NK-92 treated with Interleukin-12 subunit alpha and Interleukin-12 subunit beta, amount 100 ng/mL, for 24 hours (cell line): ENCODE data around the gene GABBR2.

Experiments used
- DNase-seq: peaks from one replicate; lab custom pipeline; 2025; lab: John Stamatoyannopoulos, UW

The GABBR2 gene

GRCh38 chr9:98721643-98722042 is 12.9 kb upstream of the GABBR2 start:
- DNase-seq = no peak

DNA sequence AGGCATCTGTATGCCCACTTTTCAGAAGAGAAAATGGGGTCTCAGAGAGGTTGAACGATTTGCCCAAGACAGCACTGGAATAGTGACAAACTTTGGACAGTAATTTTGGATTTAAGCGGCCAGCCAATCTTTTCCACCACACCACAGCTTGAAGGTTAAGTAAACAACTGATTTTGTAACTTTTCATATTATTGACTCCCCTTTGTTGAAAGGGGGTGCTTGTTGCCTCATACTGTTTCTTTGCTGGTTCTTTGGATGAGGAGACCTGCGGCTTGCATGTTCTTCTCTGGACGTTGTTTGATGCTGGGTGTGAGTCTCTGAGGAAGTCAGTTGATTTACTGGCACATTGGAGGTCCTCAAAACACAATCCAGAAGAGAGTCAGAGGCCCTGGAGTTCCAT is 11.7 kb upstream of the GABBR2 start:
- no peak for DNase-seq

DNA sequence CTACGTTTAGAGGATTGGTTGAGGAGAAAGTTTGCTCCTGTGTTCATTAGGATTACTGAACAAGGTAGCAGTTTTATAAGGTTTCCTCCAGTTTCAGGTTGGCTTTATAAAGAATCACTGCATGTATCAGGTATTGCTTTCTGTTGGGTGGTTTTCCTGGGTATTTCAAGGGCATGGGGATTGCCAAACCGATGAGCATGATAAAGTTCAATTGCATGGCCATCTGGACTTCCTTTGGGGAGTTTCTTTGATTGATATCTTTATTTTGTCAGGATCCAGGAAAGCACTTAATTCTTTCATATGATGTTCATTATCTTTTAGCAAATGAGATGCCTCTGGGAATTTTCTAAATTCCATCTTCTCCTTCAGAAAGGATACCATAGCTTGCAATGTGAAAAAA is 10.3 kb upstream of the GABBR2 start:
- DNase-seq = no peak

DNA sequence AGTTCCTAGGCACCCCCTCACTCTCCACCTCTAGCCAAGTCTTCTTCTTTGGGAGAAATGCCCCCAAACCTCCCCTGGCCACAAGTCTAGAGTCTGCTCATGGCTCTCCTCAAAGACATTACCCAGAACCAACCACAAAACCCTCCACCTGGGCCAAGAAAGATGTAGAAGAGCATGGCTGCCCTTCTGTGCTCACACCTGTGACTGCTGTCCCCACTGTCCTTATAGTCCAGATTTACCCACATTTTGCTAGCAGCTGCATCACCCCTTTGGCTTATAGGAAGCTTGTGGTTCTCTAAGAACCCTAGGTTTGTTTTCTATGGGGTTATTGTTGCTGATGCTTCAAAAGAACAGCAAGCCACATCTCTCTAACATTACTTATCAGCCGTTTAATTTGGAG is 6.1 kb upstream of the GABBR2 start:
- DNase-seq = no peak

DNA sequence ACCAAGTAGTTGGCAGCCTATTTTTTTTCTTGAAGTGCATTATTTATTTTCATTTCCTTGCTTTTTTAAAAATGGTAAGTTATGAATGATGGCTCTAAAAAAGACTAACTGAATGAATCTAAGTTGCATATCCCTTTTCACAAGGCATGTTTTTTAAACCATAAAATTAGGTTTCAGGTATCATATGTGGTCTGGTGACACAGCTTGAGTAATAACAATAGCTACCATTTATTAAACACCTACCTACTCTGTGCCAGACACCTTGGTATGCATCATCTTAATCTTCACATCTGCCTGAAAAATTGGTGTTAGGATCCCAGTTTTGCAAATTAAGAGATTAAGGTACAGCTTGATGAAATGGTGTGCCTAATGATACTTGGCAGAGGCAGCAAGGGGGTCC is 4.3 kb upstream of the GABBR2 start:
- no peak for DNase-seq

DNA sequence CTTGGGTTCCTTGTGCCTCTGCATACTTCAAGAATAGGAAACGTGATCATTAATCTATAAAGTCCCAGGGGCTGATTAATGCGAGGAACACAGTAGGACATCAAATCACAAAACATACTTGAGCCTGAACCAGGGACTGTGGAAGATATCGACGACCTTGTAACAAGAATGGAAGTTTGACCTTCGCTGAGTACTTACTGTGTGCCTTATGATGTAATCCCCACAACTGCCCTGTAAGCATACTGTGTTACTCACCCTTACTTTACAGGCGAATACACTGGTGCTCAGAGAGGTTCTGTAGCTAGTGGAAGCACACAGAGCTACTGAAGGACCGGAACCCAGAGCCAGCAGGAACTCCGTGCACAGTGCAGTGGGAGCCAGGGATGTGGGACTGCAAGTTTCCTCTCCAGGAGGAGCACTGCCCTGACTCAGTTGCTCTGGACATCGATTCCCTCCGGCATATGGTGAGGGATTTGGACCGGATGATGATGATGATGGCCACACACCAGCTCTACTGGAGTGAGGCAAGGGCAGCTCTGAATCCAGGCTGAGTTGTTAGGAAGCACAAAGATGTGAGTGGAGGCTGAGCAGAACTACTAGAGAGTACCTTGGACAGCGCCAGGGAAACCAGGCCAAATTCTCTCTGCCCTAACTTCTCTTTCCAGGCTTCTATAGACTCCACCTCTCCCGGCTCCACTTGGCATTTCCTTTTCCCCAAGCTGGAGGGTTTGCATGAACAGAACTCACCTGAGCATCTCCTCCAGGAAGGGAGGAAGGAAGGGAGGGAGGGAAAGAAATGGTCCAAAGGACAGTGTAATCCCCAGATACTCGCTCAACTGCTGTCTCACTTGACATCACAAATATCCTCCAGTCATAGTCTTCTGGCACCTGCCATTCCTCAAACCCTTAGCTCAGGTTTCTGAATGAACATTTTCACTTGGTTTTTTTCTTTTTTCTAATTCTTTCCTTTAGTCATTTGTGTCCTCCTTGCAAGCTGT is 1.5 kb upstream of the GABBR2 start:
- DNase-seq = no peak

DNA sequence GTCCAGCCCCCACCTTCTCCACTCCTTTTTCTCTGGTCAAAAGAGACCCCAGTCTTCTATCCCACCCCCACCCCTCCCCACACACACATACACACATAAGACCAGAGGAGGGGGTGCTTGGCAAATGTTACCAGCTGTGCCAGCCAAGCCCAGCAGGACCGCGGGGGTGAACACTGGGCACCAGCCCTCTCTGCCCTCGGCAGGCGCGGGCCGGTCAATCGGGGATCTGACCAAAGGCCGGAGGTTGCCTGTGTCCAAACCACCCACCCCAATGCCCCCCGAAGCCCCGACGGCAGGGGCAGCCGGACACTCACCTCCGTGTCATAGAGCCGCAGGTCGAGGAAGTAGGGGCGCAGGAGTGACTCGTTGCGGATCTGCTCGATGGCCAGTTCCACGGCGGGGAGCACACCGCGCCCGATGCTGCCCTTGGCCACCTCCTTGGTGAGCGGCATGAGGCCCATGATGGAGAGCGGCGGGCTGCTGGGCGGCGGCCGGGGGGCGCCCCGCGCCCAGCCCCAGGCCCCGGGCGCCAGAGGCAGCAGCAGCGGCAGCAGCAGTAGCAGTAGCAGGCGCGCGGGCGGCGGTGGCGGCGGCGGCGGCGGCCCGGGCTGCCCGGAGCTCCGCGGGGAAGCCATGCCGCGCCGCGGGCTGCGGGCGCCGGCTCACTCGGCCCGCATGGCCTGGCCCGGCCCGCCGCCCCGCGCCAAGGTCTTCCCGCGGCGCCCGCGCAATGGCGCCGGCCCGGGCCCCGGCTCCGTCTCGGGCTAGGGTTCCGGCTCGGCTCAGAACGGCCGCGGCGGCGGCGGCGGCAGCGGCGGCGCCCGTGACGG is 417 bp downstream of the GABBR2 start:
- no peak for DNase-seq

DNA sequence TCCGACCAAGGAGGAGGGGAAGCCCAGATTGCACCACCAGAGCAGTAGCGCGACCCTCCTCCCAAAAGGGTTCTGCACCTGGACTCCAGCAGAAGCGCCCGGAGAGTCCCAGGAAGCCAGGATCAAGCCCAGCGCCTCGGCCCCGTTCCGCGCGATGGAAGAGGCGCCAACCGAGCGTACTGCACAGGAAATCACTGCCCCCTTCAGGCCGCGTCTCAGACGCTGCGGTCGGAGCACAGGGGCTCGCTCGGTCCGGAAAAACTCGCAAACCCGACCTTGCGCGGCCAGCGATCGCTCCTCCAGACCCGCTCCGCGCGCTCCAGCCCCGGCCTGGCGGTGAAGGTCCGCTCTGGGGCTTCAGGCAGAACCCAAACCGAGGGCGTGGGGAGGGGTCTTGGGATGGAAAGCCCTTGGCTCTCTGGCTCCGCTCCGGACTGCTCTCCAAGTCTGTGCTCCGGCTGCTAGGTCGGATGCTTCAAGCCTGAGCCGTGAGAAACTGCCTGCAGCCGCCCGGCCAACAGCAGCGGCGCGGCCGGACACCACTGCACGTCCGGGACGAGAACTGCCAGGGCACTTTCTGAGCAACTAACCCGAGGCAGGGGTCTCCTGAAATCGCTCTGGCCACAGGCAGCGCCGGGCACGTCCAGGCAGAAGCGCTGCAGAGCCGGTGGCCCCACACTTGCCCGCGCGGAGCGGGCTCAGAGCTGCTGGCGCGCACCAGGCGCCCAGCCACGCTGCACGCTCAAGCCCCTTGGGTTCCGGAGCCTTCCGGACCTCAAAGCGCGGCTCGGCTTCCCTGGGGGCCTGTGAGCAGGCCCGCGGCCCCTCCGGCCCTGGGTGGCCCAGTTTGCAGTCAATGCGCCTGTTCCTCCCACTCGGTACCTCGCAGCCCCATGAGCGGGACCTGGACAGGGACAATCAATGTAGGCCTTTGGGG is 1.3 kb downstream of the GABBR2 start:
- no peak for DNase-seq

DNA sequence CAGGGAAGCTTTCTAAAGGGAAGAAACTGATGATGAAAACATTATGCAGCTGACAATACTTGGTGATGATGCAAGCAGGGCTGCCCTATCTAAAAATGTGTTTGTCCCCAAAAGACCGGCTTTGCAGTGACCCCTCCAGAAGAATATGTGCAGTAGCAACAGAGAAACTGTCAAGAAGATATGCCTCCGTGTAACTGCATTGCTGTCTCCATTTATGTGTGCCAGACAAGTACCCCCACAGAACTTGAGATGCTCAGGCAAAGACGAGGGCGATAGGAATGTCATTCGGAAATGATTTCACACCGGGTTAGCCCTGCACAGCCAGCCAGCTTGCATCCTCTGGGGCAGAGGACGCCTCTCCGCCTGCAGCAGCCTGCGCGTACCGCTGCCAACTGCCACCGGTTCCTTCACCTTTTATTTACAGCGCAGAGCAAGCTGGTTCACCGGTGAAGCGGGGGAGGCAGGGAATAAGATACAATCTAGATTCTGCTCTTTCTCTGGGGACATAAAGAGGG is 2.0 kb downstream of the GABBR2 start:
- DNase-seq = no peak

- no peak for DNase-seq
Observed at GRCh38 chr9:98702835-98703380, 5.8 kb downstream of the GABBR2 start.

DNA sequence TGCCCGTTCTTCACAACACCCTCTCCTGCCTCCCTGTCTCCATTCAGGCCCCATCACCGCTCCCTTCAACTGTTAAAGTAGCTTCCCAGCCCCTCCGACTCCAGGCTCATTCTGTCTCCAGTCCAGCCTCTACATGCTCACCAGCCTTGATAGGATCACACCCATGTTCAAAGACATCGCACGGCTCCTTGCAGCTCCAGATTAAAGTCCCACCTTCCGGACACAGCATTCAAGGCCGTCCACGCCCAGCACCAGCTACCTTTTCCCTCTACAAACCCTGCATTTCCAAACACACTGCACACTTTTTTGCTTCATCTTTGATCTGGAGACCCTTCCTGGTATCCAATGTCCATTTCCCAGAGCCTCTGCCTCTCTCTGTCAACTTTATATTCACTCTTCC is 6.4 kb downstream of the GABBR2 start:
- DNase-seq = no peak

DNA sequence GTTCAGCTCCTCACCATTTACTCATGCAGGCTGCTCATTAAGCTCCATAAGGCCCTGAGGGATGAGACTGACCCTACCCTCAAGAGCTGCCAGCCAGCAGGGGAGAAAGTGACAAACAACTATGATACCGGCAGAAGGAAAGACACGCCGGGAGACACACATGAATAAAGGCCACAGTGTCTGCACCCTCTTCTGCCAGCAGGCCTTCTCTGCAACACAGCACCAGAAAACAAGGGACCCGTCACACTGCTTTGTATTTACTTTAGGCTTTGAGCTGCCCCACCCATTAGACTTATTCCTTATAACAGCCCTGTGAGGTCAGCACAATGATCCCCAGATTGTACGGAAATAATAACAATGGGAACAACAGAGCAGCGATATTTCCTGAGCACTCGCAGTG is 7.2 kb downstream of the GABBR2 start:
- DNase-seq = no peak

DNA sequence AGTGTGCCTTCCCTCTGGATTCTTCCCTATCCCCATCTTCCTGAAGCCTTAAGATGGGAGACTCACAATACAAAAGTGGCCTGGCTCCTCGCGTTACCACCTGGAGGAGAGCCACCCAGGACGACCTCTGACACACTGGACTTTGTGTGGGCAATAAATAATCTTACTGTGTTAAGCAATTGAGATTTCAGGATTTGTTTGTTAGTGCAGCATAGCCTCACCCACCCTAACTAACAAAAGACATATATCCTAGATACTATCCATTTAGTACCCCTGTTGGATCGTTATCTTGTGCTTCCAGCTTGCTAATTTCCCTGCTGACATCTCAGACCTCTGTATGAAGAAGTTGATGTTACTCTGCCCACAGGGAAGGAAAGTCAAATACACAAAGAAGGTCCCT is 7.9 kb downstream of the GABBR2 start:
- no peak for DNase-seq

DNA sequence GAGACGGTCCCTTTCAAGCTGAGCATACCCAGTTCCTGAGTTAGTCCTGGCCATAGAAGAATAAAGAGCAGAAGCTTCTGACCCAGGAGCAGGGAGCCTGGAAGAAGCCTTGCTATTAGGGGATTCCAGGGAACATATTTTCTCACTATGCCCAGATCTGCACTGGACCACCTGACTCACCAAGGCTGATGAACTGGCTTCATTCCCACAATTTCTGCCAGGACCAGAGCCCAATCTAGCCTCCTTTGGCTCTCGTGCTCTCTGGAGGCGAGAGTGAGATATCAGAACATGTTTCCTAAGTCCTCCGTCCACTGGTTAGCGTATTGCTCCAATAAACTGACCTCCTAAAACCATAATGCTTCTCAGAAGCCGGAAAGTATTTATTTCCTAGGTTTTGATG is 9.9 kb downstream of the GABBR2 start:
- no peak for DNase-seq

GRCh38 chr9:98694943-98695342 is 13.8 kb downstream of the GABBR2 start:
- no peak for DNase-seq

- no peak for DNase-seq
Observed at GRCh38 chr9:98692392-98692791, 16.3 kb downstream of the GABBR2 start.

DNA sequence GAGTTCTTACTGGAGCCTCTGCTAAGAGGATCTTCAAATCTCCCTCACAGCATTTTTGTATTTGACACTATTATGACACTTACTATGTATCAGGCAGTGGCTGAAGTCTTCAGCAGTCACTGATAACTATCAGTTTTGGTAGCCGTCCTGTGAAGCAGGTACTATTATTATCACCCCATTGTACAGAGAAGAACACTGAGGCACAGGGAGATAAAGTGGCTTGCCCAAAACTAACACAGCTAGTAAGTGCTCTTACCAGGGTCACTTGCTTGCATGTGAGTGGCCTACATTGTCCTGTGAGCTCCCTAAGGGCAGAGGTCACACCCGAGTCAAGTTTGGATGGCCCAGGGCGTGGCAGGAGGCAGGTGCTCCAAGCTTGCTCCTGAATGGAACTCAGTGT is 16.8 kb downstream of the GABBR2 start:
- no peak for DNase-seq

DNA sequence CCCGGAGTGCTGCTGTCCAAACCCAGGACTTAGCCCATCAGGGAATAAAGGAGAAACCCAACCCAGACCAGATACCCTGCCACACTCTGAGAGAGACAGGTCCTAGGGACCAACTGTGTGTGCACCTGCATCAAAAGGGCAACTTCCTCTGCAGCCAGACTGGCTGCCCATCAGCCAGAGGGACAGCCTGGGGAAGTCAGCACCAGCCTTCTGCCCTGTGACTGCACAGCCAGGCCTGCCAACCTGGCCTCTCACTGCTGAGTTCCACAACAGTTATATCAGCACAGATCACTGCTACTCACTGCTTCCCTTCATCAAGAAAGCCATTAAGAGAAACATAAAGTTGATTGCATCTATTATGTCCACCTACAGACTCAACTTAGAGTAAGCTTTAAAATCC is 18.0 kb downstream of the GABBR2 start:
- DNase-seq = no peak

DNA sequence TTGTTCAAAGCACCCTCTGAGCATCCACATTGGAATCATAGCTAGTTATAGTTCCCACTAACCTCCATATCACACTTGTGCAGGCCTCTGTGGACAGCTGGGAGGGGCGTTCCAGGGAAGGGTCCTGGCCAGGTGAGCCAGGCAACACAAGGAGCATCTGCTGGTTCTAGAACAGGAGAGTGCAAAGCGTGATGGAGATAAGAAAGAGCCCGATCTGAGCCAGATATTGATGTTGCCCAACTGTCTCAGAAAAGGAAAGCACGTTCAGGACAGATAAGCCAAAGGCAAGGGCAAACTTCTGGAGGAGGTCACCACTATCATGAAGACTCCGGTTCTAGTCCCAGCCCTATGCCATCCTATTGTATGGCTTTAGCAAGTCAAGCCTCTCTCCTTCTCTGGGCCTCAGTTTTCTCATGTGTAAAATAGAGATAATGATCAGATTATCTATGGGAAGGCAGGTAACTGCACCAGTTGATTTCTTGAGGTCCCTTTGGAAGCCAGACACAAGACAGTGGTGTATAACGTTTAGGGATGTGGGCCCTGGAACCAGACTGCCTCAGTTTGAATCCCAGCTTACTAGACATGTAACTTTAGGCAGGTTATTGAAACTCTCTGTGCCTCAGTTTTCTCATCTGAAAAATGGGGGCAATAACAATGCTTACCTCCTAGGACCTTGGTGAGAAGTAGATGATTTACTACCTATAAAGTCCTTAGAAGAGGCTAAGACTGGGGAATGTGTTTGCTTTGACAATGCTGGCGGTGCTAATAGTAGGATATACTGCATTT is 19.8 kb downstream of the GABBR2 start:
- no peak for DNase-seq

DNA sequence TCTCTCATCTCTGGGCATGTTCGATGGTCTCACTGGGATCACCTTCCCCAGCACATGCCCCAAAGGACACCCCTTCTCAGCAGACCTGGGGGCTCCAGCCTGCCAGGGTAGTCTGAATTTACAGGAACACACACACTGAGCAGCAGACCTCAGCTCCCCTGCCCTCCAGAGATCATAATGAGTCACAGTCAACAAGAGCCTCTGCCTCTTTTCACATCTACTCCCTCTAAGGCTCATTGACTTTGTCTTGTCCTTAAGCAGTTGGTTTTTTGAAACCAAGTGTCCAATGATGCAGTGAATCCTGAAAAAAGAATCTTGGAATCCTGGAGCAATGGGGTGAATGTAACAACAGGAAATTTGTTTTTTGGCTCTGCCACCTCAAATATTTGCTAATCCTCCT is 20.8 kb downstream of the GABBR2 start:
- no peak for DNase-seq
